SK-MEL-5 (cell line): Measurements from ENCODE around the gene KLRK1. TPM values are rescaled to one million over a fixed set of nuclear protein-coding genes. Genes with fewer than 3 reads are reported as not detected.
"Not testable (repeated sequence)": the region's sequence is repeated elsewhere in the genome, so short reads cannot be mapped to it uniquely, and the experiment has no call there.

Experiments used
- DNase-seq: peaks from one replicate; pipeline ENCODE4 v3.0.0-alpha.2; 2016; ENCODE audit warnings: low read depth, low spot score
- in situ Hi-C: cut with HindIII; loops from 2 replicates; pipeline ENCODE4 v1.10.0; 2016; ENCODE audit warnings: low sequenced_read_pairs, high pct_unique_total_duplicates, low pct_unique_long_range_greater_than_20kb
- polyA plus RNA-seq, 2 experiments: library from polyadenylated mRNA; depleted of rRNA; stranded (reverse); fragments of >200 nt; gene quantifications; 2 replicates each; pipeline ENCODE4 v1.2.3, GENCODE V29; 2015
- total RNA-seq: library from RNA; depleted of rRNA; stranded (reverse); fragments of >200 nt; shearing (Covaris generic); gene quantifications from 2 replicates; pipeline ENCODE4 v1.2.3, GENCODE V29; 2014; rRNA removed

The KLRK1 gene
- 0.50 and 1.2 TPM in 2 replicates for total RNA-seq
- 0.09 and 0.17 TPM in 2 replicates for polyA plus RNA-seq (2015; cell fraction: cytosol; rRNA removed)
- 2.6 and 6.7 TPM in 2 replicates for polyA plus RNA-seq (2015; cell fraction: nucleus; rRNA removed)

GRCh38 chr12:10389904-10390303 lies at the start of gene KLRK1:
KLRK1 (minus strand) TSS chr12:10390041; CDS start chr12:10388810, 1,231 bp downstream.
- in situ Hi-C loops = no loop called here
- DNase-seq = no peak

- DNase-seq, in situ Hi-C loops: not testable (repeated sequence)
These were observed 47.8 kb upstream of the KLRK1 start for GRCh38 chr12:10437601-10438000.

GRCh38 chr12:10435816-10436215 lies 46.0 kb upstream of the KLRK1 start, which contains the start of gene KLRC2:
KLRC2 (minus strand) TSS chr12:10436010; CDS start chr12:10435986, 24 bp downstream.
- DNase-seq = peak; percentile 70

GRCh38 chr12:10430623-10431022 lies 40.8 kb upstream of the KLRK1 start:
- in situ Hi-C loops, DNase-seq: not testable (repeated sequence)

More at GRCh38 chr12:10435816-10436215, 46.0 kb upstream of the KLRK1 start, which contains the start of gene KLRC2:
- in situ Hi-C loops = not testable (repeated sequence)

- in situ Hi-C loops, DNase-seq: not testable (repeated sequence)
These were observed 36.1 kb upstream of the KLRK1 start for GRCh38 chr12:10425938-10426337.

GRCh38 chr12:10424260-10424899 lies 34.5 kb upstream of the KLRK1 start:
- not testable (repeated sequence) for DNase-seq

GRCh38 chr12:10422159-10422558 lies 32.3 kb upstream of the KLRK1 start:
- in situ Hi-C loops, DNase-seq: not testable (repeated sequence)

More at GRCh38 chr12:10424260-10424899, 34.5 kb upstream of the KLRK1 start:
- in situ Hi-C loops = not testable (repeated sequence)

- DNase-seq, in situ Hi-C loops: not testable (repeated sequence)
These were observed 30.5 kb upstream of the KLRK1 start, which contains the start of gene KLRC3 for GRCh38 chr12:10420334-10420733. KLRC3 (minus strand) TSS chr12:10420595; CDS start chr12:10420550, 45 bp downstream.

- in situ Hi-C loops = no loop called here
- DNase-seq = peak; percentile 75
These were observed 19.6 kb upstream of the KLRK1 start, which contains the start of gene KLRC4 for GRCh38 chr12:10409392-10409791. KLRC4 (minus strand) TSS chr12:10409757; CDS start chr12:10409575, 182 bp downstream.

- no peak for DNase-seq
- in situ Hi-C loops = no loop called here
These were observed 19.0 kb upstream of the KLRK1 start for GRCh38 chr12:10408842-10409241.

GRCh38 chr12:10406725-10407124 lies 16.9 kb upstream of the KLRK1 start:
- DNase-seq = no peak
- in situ Hi-C loops = no loop called here

GRCh38 chr12:10405294-10405693 lies 15.5 kb upstream of the KLRK1 start:
- in situ Hi-C loops = no loop called here
- no peak for DNase-seq

GRCh38 chr12:10404798-10405197 lies 15.0 kb upstream of the KLRK1 start:
- DNase-seq = no peak
- in situ Hi-C loops = no loop called here

- DNase-seq = no peak
- in situ Hi-C loops = no loop called here
These were observed 11.0 kb upstream of the KLRK1 start for GRCh38 chr12:10400829-10401228.

- in situ Hi-C loops = no loop called here
These were observed 8.3 kb upstream of the KLRK1 start for GRCh38 chr12:10398168-10398567.

GRCh38 chr12:10397296-10397695 lies 7.5 kb upstream of the KLRK1 start:
- in situ Hi-C loops = no loop called here
- DNase-seq = no peak

More at GRCh38 chr12:10398168-10398567, 8.3 kb upstream of the KLRK1 start:
- DNase-seq = no peak

- DNase-seq, in situ Hi-C loops: not testable (repeated sequence)
These were observed 6.3 kb upstream of the KLRK1 start for GRCh38 chr12:10396176-10396575.

GRCh38 chr12:10395390-10395998 lies 5.7 kb upstream of the KLRK1 start:
- DNase-seq = peak; percentile 85

More at GRCh38 chr12:10395390-10395998, 5.7 kb upstream of the KLRK1 start:
- in situ Hi-C loops = no loop called here
